ENCODE measurements around the gene MAPK14. TPM values are rescaled to one million over a fixed set of nuclear protein-coding genes. Genes with fewer than 3 reads are reported as not detected.

MAPK14 gene
- total RNA-seq, 4 donors from 2014 or later = 44.4 to 91.7 (median 59.1) TPM

DNA sequence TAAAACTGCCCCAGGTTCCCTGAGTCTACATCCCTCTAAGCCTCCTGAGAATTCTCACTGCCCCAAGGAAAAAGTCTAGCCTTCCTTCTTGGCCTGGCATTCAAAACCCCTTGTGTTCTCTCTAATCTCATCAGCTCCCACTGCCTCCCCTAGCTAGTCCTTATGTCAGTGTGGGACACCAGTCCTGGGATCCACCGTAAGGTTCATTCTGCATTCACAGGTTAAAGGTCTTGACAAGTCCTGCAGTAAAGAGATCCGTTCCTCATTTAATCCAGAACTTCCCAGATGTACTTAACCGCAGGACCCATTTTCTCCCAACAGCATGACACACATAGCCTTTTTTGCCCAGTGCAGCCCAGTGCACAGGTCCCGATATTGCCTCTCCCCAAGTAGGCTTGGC, 114.4 kb downstream of the MAPK14 start:
- peaks cover 0 to 11% (median 6%) of the 10 kb centered on the region in 3 donors for H3K4me1 ChIP-seq
- no peak overlapping the region for H3K27ac ChIP-seq
- H3K36me3 ChIP-seq = peaks cover 8 to 53% (median 18%) of the 10 kb centered on the region in 3 donors
- no peak for DNase-seq
- TF ChIP-seq POLR2A (IDR thresholded peaks at IDR 0.05) = no peak
- TF ChIP-seq, protein P1, sequence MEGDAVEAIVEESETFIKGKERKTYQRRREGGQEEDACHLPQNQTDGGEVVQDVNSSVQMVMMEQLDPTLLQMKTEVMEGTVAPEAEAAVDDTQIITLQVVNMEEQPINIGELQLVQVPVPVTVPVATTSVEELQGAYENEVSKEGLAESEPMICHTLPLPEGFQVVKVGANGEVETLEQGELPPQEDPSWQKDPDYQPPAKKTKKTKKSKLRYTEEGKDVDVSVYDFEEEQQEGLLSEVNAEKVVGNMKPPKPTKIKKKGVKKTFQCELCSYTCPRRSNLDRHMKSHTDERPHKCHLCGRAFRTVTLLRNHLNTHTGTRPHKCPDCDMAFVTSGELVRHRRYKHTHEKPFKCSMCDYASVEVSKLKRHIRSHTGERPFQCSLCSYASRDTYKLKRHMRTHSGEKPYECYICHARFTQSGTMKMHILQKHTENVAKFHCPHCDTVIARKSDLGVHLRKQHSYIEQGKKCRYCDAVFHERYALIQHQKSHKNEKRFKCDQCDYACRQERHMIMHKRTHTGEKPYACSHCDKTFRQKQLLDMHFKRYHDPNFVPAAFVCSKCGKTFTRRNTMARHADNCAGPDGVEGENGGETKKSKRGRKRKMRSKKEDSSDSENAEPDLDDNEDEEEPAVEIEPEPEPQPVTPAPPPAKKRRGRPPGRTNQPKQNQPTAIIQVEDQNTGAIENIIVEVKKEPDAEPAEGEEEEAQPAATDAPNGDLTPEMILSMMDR (IDR thresholded peaks at IDR 0.05) = no peak
- H3K9me3 ChIP-seq = no peaks in the 10 kb centered on the region
- intact Hi-C loops (cut with DNase I) = no loop called here
- 85 to 90% methylated on average over 4 of the region's 4 CpGs for WGBS, 2 donors
- H3K4me3 ChIP-seq = no peak overlapping the region
- H3K27me3 ChIP-seq = no peaks in the 10 kb centered on the region

GRCh38 chr6:36142971-36143838, 115.6 kb downstream of the MAPK14 start:
- Histone ChIP-seq H3K4me3 (no peak overlapping the region), H3K4me1 (peaks cover 0 to 11% (median 6%) of the 10 kb centered on the region in 3 donors), H3K27me3 (no peaks in the 10 kb centered on the region), H3K9me3 (no peaks in the 10 kb centered on the region), H3K27ac (no peak overlapping the region), H3K36me3 (peaks cover 6 to 41% (median 17%) of the 10 kb centered on the region in 3 donors)
- TF ChIP-seq, protein P1 (IDR thresholded peaks at IDR 0.05) = no peak
- TF ChIP-seq POLR2A (IDR thresholded peaks at IDR 0.05) = no peak
- WGBS, 2 donors = 72 to 75% methylated on average over 6 to 7 of the region's 13 CpGs
- DNase-seq = no peak
- intact Hi-C loops (cut with DNase I) = no loop called here

- intact Hi-C loops (cut with DNase I) = no loop called here
- WGBS, 2 donors = 55% methylated on average over 2 of the region's 4 CpGs; no CpG with 5 or more reads in 1 of the 2 donors
- no peak overlapping the region for H3K27ac ChIP-seq
- H3K4me1 ChIP-seq = peaks cover 8 to 25% (median 10%) of the 10 kb centered on the region in 3 donors
- no peaks in the 10 kb centered on the region for H3K27me3 ChIP-seq
- no peaks in the 10 kb centered on the region for H3K9me3 ChIP-seq
- no peak overlapping the region for H3K4me3 ChIP-seq
- H3K36me3 ChIP-seq = peaks cover 0 to 18% (median 0%) of the 10 kb centered on the region in 3 donors
- TF ChIP-seq POLR2A (IDR thresholded peaks at IDR 0.05) = no peak
- no peak for DNase-seq
These were observed 117.9 kb downstream of the MAPK14 start for GRCh38 chr6:36145495-36145894.

GRCh38 chr6:36147294-36147693, 119.7 kb downstream of the MAPK14 start:
- DNase-seq = no peak
- TF ChIP-seq POLR2A (IDR thresholded peaks at IDR 0.05) = no peak
- TF ChIP-seq, protein P1 (IDR thresholded peaks at IDR 0.05) = no peak
- H3K4me3 ChIP-seq = no peak overlapping the region
- WGBS, 2 donors = 89 to 94% methylated on average over 3 of the region's 3 CpGs
- H3K27ac ChIP-seq = no peak overlapping the region
- intact Hi-C loops (cut with DNase I) = no loop called here
- H3K36me3 ChIP-seq = peaks cover 0 to under 1% (median 0%) of the 10 kb centered on the region in 3 donors
- peaks cover 10 to 35% (median 12%) of the 10 kb centered on the region in 3 donors for H3K4me1 ChIP-seq
- H3K27me3 ChIP-seq = no peaks in the 10 kb centered on the region
- no peaks in the 10 kb centered on the region for H3K9me3 ChIP-seq

- TF ChIP-seq, protein P1 (IDR thresholded peaks at IDR 0.05) = no peak
- TF ChIP-seq POLR2A (IDR thresholded peaks at IDR 0.05) = no peak
- Histone ChIP-seq H3K27me3 (no peaks in the 10 kb centered on the region), H3K4me1 (peaks cover 10 to 42% (median 15%) of the 10 kb centered on the region in 3 donors), H3K4me3 (no peak overlapping the region), H3K36me3 (no peaks in the 10 kb centered on the region), H3K27ac (peak overlapping the region in 3 of 4 donors; percentile 35 to 57 (median 36)), H3K9me3 (no peaks in the 10 kb centered on the region)
- intact Hi-C loops (cut with DNase I) = no loop called here
- no peak for DNase-seq
These were observed 121.9 kb downstream of the MAPK14 start for GRCh38 chr6:36149476-36149875.
